SH-SY5Y (cell line): ENCODE measurements around the gene ZDHHC14.

Experiments
- GATA2 ChIP-seq: IDR thresholded peaks from 2 replicates; pipeline ENCODE4 v1.6.1; 2011; ENCODE audit warnings: mild to moderate bottlenecking, low read depth, low read length
- GATA3 ChIP-seq: IDR thresholded peaks from 2 replicates; pipeline ENCODE4 v1.6.1; 2011; ENCODE audit warnings: low read depth, mild to moderate bottlenecking, low read length, moderate library complexity

- no peak for TF ChIP-seq GATA2
- no peak for TF ChIP-seq GATA3
These were observed 22.7 kb upstream of the ZDHHC14 start for GRCh38 chr6:157358287-157358686.
